IMR-90 (cell line): ENCODE data around the gene PPP3CA.

Source experiments
- POLR2A ChIP-seq: IDR thresholded peaks from 2 replicates; pipeline ENCODE4 v1.6.1; 2012; ENCODE audit warnings: mild to moderate bottlenecking, low read depth, low read length
- RAD21 ChIP-seq: IDR thresholded peaks from 2 replicates; pipeline ENCODE4 v1.6.1; 2012; ENCODE audit warnings: low read length, improper control_type of control experiment
- RFX5 ChIP-seq: IDR thresholded peaks from 2 replicates; pipeline ENCODE4 v1.8.0; 2012; ENCODE audit warnings: low read depth, mild to moderate bottlenecking, low read length, moderate library complexity
- TF ChIP-seq, protein P1 (sequence below): conservative IDR thresholded peaks from 2 replicates; pipeline ENCODE4 v1.5.1; 2012; ENCODE audit warnings: mild to moderate bottlenecking, low read depth, low read length, improper control_type of control experiment

DNA sequence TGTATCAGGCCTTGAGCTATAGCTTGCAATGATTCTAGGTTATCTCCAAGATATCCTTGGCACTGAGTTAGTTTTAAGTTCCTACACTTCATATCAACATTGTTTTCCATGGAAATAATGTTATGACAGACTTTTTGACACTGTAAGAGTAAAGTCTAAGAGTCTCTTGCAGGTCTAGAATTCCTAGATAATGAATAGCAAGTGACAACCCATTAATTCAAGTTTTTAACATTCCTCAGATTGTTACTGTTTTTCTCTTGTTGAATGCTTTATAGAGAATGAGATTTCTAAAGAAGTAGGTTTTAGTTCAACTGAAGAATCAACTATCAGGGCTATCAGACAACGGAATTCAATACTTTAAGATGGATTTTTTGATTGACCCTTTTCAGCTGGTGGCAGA, 276.1 kb downstream of the PPP3CA start:
- TF ChIP-seq, protein P1, sequence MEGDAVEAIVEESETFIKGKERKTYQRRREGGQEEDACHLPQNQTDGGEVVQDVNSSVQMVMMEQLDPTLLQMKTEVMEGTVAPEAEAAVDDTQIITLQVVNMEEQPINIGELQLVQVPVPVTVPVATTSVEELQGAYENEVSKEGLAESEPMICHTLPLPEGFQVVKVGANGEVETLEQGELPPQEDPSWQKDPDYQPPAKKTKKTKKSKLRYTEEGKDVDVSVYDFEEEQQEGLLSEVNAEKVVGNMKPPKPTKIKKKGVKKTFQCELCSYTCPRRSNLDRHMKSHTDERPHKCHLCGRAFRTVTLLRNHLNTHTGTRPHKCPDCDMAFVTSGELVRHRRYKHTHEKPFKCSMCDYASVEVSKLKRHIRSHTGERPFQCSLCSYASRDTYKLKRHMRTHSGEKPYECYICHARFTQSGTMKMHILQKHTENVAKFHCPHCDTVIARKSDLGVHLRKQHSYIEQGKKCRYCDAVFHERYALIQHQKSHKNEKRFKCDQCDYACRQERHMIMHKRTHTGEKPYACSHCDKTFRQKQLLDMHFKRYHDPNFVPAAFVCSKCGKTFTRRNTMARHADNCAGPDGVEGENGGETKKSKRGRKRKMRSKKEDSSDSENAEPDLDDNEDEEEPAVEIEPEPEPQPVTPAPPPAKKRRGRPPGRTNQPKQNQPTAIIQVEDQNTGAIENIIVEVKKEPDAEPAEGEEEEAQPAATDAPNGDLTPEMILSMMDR: no peak
- TF ChIP-seq RFX5: no peak
- TF ChIP-seq POLR2A: no peak
- no peak for TF ChIP-seq RAD21
